Keratinocyte (primary cell): ENCODE measurements around the gene CYTH1. TPM values are rescaled to one million over a fixed set of nuclear protein-coding genes. Genes with fewer than 3 reads are reported as not detected.

Source experiments
- DNase-seq: peaks from one replicate; pipeline ENCODE4 v3.0.0-alpha.2; 2011; ENCODE audit warnings: low read depth, missing footprints, low spot score
- FAIRE-seq: peaks from 2 replicates; lab custom pipeline; 2011; peaks lifted over from hg19 to GRCh38; lab: Jason Lieb, UNC
- H2AFZ ChIP-seq: 2 replicates; pipeline ENCODE4 v1.6.0; 2012; ENCODE audit warnings: low read length, control low read depth, inconsistent platforms; ENCODE audit not compliant: control insufficient read depth
- H3K27ac ChIP-seq: 2 replicates; pipeline ENCODE4 v1.5.1; 2011; ENCODE audit warnings: low read length; ENCODE audit not compliant: control insufficient read depth, insufficient read depth
- H3K27me3 ChIP-seq: 3 replicates; pipeline ENCODE4 v1.6.0; 2011; ENCODE audit warnings: low read length; ENCODE audit not compliant: control insufficient read depth, insufficient read depth; ENCODE audit errors: extremely low read depth
- H3K36me3 ChIP-seq, 2 experiments: 2 replicates in 1 of 2; 3 replicates in 1 of 2; pipeline ENCODE4 v1.5.1; 2011; ENCODE audit warnings: low read length in 2 of 2, mild to moderate bottlenecking in 1 of 2; ENCODE audit not compliant: control insufficient read depth in 2 of 2, insufficient read depth in 2 of 2; ENCODE audit errors: extremely low read depth in 1 of 2
- H3K4me1 ChIP-seq: 3 replicates; pipeline ENCODE4 v1.5.1; 2011; ENCODE audit warnings: low read length; ENCODE audit not compliant: control insufficient read depth, insufficient read depth; ENCODE audit errors: extremely low read depth
- H3K4me2 ChIP-seq: 3 replicates; pipeline ENCODE4 v1.6.0; 2011; ENCODE audit warnings: low read depth, low read length; ENCODE audit not compliant: control insufficient read depth, insufficient read depth; ENCODE audit errors: extremely low read depth
- H3K4me3 ChIP-seq, 3 experiments: fragments of 200-600 bp in 1 of 3; sonication (generic) in 1 of 3; 2 replicates in 2 of 3; 3 replicates in 1 of 3; pipeline ENCODE4 v1.5.1; 2011 to 2016; ENCODE audit warnings: low read length in 3 of 3, mild to moderate bottlenecking in 3 of 3, control low read depth in 2 of 3, inconsistent platforms in 1 of 3, low read depth in 1 of 3, mixed read lengths in 1 of 3, mixed run types in 1 of 3, moderate library complexity in 1 of 3; ENCODE audit not compliant: control insufficient read depth in 2 of 3, insufficient read depth in 2 of 3; ENCODE audit errors: extremely low read depth in 1 of 3
- H3K79me2 ChIP-seq: 2 replicates; pipeline ENCODE4 v1.6.0; 2012; ENCODE audit warnings: low read length; ENCODE audit not compliant: control insufficient read depth, insufficient read depth
- H3K9ac ChIP-seq: 3 replicates; pipeline ENCODE4 v1.6.0; 2011; ENCODE audit warnings: low read length; ENCODE audit not compliant: control insufficient read depth, insufficient read depth; ENCODE audit errors: extremely low read depth
- H3K9me1 ChIP-seq: 3 replicates; pipeline ENCODE4 v1.6.0; 2011; ENCODE audit warnings: low read length; ENCODE audit not compliant: control insufficient read depth, insufficient read depth; ENCODE audit errors: extremely low read depth
- H3K9me3 ChIP-seq: 2 replicates; pipeline ENCODE4 v1.5.1; 2012; ENCODE audit warnings: low read depth, low read length; ENCODE audit not compliant: control insufficient read depth
- H4K20me1 ChIP-seq: 3 replicates; pipeline ENCODE4 v1.6.0; 2011; ENCODE audit warnings: low read length; ENCODE audit not compliant: control insufficient read depth, insufficient read depth; ENCODE audit errors: extremely low read depth
- CTCF ChIP-seq, 3 experiments: IDR thresholded peaks in 1 of 3; conservative IDR thresholded peaks in 1 of 3; optimal IDR thresholded peaks in 1 of 3; 2 replicates in 2 of 3; 3 replicates in 1 of 3; pipeline versions ENCODE3 to v1.5.1; 2011; ENCODE audit warnings: low read length in 3 of 3, mild to moderate bottlenecking in 3 of 3, moderate library complexity in 2 of 3, control low read depth in 1 of 3, inconsistent platforms in 1 of 3; ENCODE audit not compliant: insufficient read depth in 2 of 3; ENCODE audit errors: extremely low read depth in 1 of 3
- EZH2 ChIP-seq: IDR thresholded peaks from one replicate; pipeline ENCODE4 v1.6.1; 2012; ENCODE audit warnings: inconsistent platforms, mild to moderate bottlenecking, low read length, moderate library complexity
- dilution Hi-C: fragments of 300-500 bp; cut with MboI; formaldehyde crosslinking; loops from one replicate; pipeline ENCODE4 v1.7.0; 2020; ENCODE audit warnings: low sequenced_read_pairs; ENCODE audit not compliant: extremely low pct_ligation_motif_present
- polyA plus RNA-seq, 5 experiments: library from polyadenylated mRNA; depleted of rRNA in 3 of 5; stranded (reverse) in 3 of 5; stranded (forward) in 1 of 5; unstranded in 1 of 5; fragments of >200 nt; gene quantifications; 1 replicate in 1 of 5; 2 replicates in 3 of 5; 3 replicates in 1 of 5; pipeline versions ENCODE4 v1.2.1 to v1.2.3, GENCODE V29; 2011 to 2012; ENCODE audit warnings: missing spikeins in 2 of 5, low read depth in 1 of 5, low replicate concordance in 1 of 5

The CYTH1 gene
- polyA plus RNA-seq, 1 donor (not counting 4 experiments of a cell fraction or from before 2014, with no cell fraction given) = 28.3 TPM

GRCh38 chr17:78650093-78650715 is 131.9 kb downstream of the CYTH1 start:
- no peak for TF ChIP-seq EZH2
- TF ChIP-seq CTCF (optimal IDR thresholded peaks at IDR 0.05 in 1 of 3, IDR thresholded peaks at IDR 0.05 in 1 of 3, conservative IDR thresholded peaks at IDR 0.05 in 1 of 3; ENCODE audit: extremely low read depth in 1 of 3, insufficient read depth in 2 of 3, low read length in 3 of 3) = no peak
- Histone ChIP-seq H3K79me2 (no peaks in the 10 kb centered on the region), H3K36me3 (no peaks in the 10 kb centered on the region), H3K9me1 (no peaks in the 10 kb centered on the region), H3K4me2 (no peak overlapping the region), H3K9ac (no peak overlapping the region), H4K20me1 (no peaks in the 10 kb centered on the region), H3K4me1 (no peaks in the 10 kb centered on the region), H3K27me3 (no peaks in the 10 kb centered on the region), H2AFZ (no peak overlapping the region), H3K4me3 (no peak overlapping the region), H3K27ac (no peak overlapping the region), H3K9me3 (no peaks in the 10 kb centered on the region)
- DNase-seq (no peak), FAIRE-seq (no peak)
- dilution Hi-C loops = no loop called here

- Histone ChIP-seq H3K9me3 (no peaks in the 10 kb centered on the region), H3K4me3 (no peak overlapping the region), H3K9ac (no peak overlapping the region), H3K9me1 (no peaks in the 10 kb centered on the region), H3K4me2 (no peak overlapping the region), H3K4me1 (no peaks in the 10 kb centered on the region), H3K27ac (no peak overlapping the region), H3K79me2 (no peaks in the 10 kb centered on the region), H3K27me3 (no peaks in the 10 kb centered on the region), H4K20me1 (no peaks in the 10 kb centered on the region), H2AFZ (no peak overlapping the region), H3K36me3 (no peaks in the 10 kb centered on the region)
- dilution Hi-C loops = no loop called here
- FAIRE-seq (no peak), DNase-seq (no peak)
- no peak for TF ChIP-seq EZH2
- no peak for TF ChIP-seq CTCF (optimal IDR thresholded peaks at IDR 0.05 in 1 of 3, IDR thresholded peaks at IDR 0.05 in 1 of 3, conservative IDR thresholded peaks at IDR 0.05 in 1 of 3; ENCODE audit: extremely low read depth in 1 of 3, insufficient read depth in 2 of 3, low read length in 3 of 3)
These were observed 133.8 kb downstream of the CYTH1 start for GRCh38 chr17:78648293-78648692.
